Measurements from ENCODE around the gene HDDC2.

DNA sequence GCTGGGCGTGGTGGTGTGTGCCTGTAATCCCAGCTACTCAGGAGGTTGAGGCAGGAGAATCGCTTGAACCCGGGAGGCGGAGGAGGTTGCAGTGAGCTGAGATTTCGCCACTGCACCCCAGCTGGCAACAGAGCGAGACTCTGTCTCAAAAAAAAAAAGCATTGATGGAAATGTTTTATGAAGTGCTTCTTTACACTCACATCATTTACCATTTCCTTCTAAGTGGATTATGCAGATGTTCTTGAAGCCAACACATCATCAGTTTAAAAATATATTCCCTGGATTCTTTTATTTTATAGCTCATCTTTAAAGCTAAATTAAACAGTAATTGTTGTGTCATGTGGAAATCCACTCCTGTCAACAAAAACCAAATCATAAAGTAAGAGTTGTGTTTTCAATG, 35.9 kb upstream of the HDDC2 start:
- TF ChIP-seq CTCF (conservative IDR thresholded peaks at IDR 0.05): no peak
- no peak for TF ChIP-seq EZH2 (IDR thresholded peaks at IDR 0.05; ENCODE audit: low read depth)

Data from PC-9 (cell line).